Measurements from ENCODE around the gene PSMC3IP.

GRCh38 chr17:42548070-42548837, 29.3 kb downstream of the PSMC3IP start:
- TF ChIP-seq CTCF (IDR thresholded peaks at IDR 0.05) (no peak; the same call in 1 of the 2 replicates), ZBTB21 (CRISPR knock-in tag; IDR thresholded peaks at IDR 0.05; ENCODE audit: borderline replicate concordance) (peak; percentile 88; the same call in 1 of the 2 replicates)

All from WTC11 (cell line).